Natural killer cell treated with Interleukin-12 subunit alpha and Interleukin-12 subunit beta and Interleukin-15 and Interleukin-18, amount 100 ng/mL, for 72 hours (primary cell): Measurements from ENCODE around the gene KANSL1. TPM values are rescaled to one million over a fixed set of nuclear protein-coding genes. Genes with fewer than 3 reads are reported as not detected.

Experiments used
- ATAC-seq, 2 donors: fragments of 150-1000 bp; cut with Tn5 transposase in 1 of 2; sonication (Bioruptor Pico), chemical (Tn5 transposase) in 1 of 2; 2 replicates each; pipeline ENCODE4 v1.10.0; 2021
- DNase-seq: peaks from one replicate; pipeline ENCODE4 v3.0.0; 2022; ENCODE audit warnings: low spot score
- H3K27ac Mint-ChIP-seq, 2 donors: 1 replicate in 1 of 2; 2 replicates in 1 of 2; pipeline ENCODE4 v1.8.0; 2022; ENCODE audit warnings: mixed read lengths in 2 of 2, mild to moderate bottlenecking in 1 of 2, moderate library complexity in 1 of 2
- H3K27me3 Mint-ChIP-seq, 2 donors: 1 replicate in 1 of 2; 2 replicates in 1 of 2; pipeline ENCODE4 v1.8.0; 2022; ENCODE audit warnings: mixed read lengths in 2 of 2
- H3K36me3 Mint-ChIP-seq: one replicate; pipeline ENCODE4 v1.8.0; 2022; ENCODE audit warnings: mixed read lengths
- H3K4me1 Mint-ChIP-seq, 2 donors: 1 replicate in 1 of 2; 2 replicates in 1 of 2; pipeline ENCODE4 v1.8.0; 2022; ENCODE audit warnings: low read depth in 2 of 2, mixed read lengths in 2 of 2, mild to moderate bottlenecking in 1 of 2
- H3K4me3 Mint-ChIP-seq: one replicate; pipeline ENCODE4 v1.8.0; 2022; ENCODE audit warnings: mixed read lengths
- H3K9me3 Mint-ChIP-seq: 2 replicates; pipeline ENCODE4 v1.8.0; 2022; ENCODE audit warnings: mixed read lengths
- total RNA-seq, 2 donors: library from RNA; stranded (reverse); gene quantifications; one replicate each; pipeline ENCODE4 v1.2.3, GENCODE V29; 2022

Gene KANSL1
- total RNA-seq, 2 donors from 2014 or later, result 127 to 161 TPM

- peak overlapping the region; percentile 24 to 61 for H3K27ac Mint-ChIP-seq
- no peaks in the 10 kb centered on the region for H3K27me3 Mint-ChIP-seq
- peaks cover 20 to 23% of the 10 kb centered on the region in 2 donors for H3K4me1 Mint-ChIP-seq
- H3K36me3 Mint-ChIP-seq, result no peaks in the 10 kb centered on the region
- H3K4me3 Mint-ChIP-seq, result no peak overlapping the region
- no peak for DNase-seq
- no peaks in the 10 kb centered on the region for H3K9me3 Mint-ChIP-seq
- no peak for ATAC-seq
Measured at GRCh38 chr17:46072998-46073397, 120.2 kb downstream of the KANSL1 start.

DNA sequence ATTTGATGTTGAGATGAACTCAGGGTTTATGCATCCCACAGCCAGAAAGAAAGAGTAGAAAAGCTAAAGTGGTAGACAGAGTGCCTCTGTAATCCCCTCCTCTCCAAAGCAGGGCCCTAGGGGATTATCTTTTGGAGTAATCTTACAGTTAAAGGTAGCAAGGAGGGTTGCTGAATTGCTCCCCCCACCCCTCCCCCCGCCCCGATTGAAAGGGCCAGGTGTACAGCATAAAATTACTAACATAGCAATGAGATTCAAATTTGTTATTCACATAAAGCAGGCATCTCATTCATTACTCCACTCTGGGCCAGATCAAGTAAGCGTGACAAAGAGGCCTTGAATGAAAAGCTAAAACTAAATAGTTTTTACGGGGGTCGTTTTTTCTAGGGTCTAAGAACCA lies 121.4 kb downstream of the KANSL1 start:
- H3K27me3 Mint-ChIP-seq, result no peaks in the 10 kb centered on the region
- DNase-seq (no peak), ATAC-seq (no peak)
- H3K9me3 Mint-ChIP-seq, result no peaks in the 10 kb centered on the region
- peaks cover 4% of the 10 kb centered on the region for H3K36me3 Mint-ChIP-seq
- H3K27ac Mint-ChIP-seq, result no peak overlapping the region
- H3K4me3 Mint-ChIP-seq, result no peak overlapping the region
- peaks cover 21 to 26% of the 10 kb centered on the region in 2 donors for H3K4me1 Mint-ChIP-seq

- Mint-ChIP-seq H3K4me1 (peaks cover 7 to 16% of the 10 kb centered on the region in 2 donors), H3K27me3 (no peaks in the 10 kb centered on the region), H3K36me3 (peaks cover 15% of the 10 kb centered on the region), H3K9me3 (no peaks in the 10 kb centered on the region), H3K4me3 (no peak overlapping the region), H3K27ac (peak overlapping the region; percentile 4 to 12)
- no peak for ATAC-seq
- no peak for DNase-seq
Measured at GRCh38 chr17:46064460-46064859, 128.8 kb downstream of the KANSL1 start.

- no peak overlapping the region for H3K4me3 Mint-ChIP-seq
- DNase-seq (no peak), ATAC-seq (no peak)
- no peak overlapping the region for H3K27ac Mint-ChIP-seq
- no peaks in the 10 kb centered on the region for H3K27me3 Mint-ChIP-seq
- H3K9me3 Mint-ChIP-seq, result no peaks in the 10 kb centered on the region
- peaks cover 15% of the 10 kb centered on the region for H3K36me3 Mint-ChIP-seq
- H3K4me1 Mint-ChIP-seq, result peaks cover 5 to 22% of the 10 kb centered on the region in 2 donors
Measured at GRCh38 chr17:46063241-46063640, 130.0 kb downstream of the KANSL1 start.

- no peaks in the 10 kb centered on the region for H3K9me3 Mint-ChIP-seq
- peak overlapping the region in 1 of 2 donors; percentile 56 for H3K27ac Mint-ChIP-seq
- H3K36me3 Mint-ChIP-seq, result peaks cover 7% of the 10 kb centered on the region
- no peak overlapping the region for H3K4me3 Mint-ChIP-seq
- no peak for DNase-seq
- no peak for ATAC-seq
- H3K27me3 Mint-ChIP-seq, result no peaks in the 10 kb centered on the region
- peaks cover 12 to 28% of the 10 kb centered on the region in 2 donors for H3K4me1 Mint-ChIP-seq
Measured at GRCh38 chr17:46061435-46061834, 131.8 kb downstream of the KANSL1 start.

GRCh38 chr17:46060461-46060860 lies 132.8 kb downstream of the KANSL1 start:
- no peaks in the 10 kb centered on the region for H3K9me3 Mint-ChIP-seq
- DNase-seq (no peak), ATAC-seq (no peak)
- no peaks in the 10 kb centered on the region for H3K27me3 Mint-ChIP-seq
- H3K36me3 Mint-ChIP-seq, result peaks cover 4% of the 10 kb centered on the region
- H3K4me3 Mint-ChIP-seq, result no peak overlapping the region
- H3K27ac Mint-ChIP-seq, result no peak overlapping the region
- H3K4me1 Mint-ChIP-seq, result peaks cover 13 to 29% of the 10 kb centered on the region in 2 donors

DNA sequence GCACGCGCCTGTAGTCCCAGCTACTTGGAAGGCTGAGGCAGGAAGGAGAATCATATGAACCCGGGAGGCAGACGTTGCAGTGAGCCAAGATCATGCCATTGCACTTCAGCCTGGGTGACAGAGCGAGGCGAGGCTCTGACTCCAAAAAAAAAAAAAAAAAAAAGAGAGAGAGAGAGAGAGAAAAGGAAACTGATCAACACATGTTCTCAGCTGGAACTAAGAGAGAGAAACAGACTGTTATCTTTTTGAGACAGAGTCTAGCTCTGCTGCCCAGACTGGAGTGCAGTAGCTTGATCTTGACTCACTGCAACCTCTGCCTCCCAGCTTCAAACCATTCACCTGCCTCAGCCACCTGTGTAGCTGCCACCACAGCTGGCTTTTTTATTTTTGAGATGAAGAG lies 133.7 kb downstream of the KANSL1 start:
- DNase-seq (no peak), ATAC-seq (no peak)
- Mint-ChIP-seq H3K4me3 (no peak overlapping the region), H3K27ac (peak overlapping the region in 1 of 2 donors; percentile 52), H3K9me3 (no peaks in the 10 kb centered on the region), H3K4me1 (peaks cover 14 to 29% of the 10 kb centered on the region in 2 donors), H3K27me3 (no peaks in the 10 kb centered on the region), H3K36me3 (peaks cover 4% of the 10 kb centered on the region)

- ATAC-seq (no peak), DNase-seq (no peak)
- no peaks in the 10 kb centered on the region for H3K9me3 Mint-ChIP-seq
- H3K27me3 Mint-ChIP-seq, result no peaks in the 10 kb centered on the region
- H3K4me3 Mint-ChIP-seq, result no peak overlapping the region
- H3K27ac Mint-ChIP-seq, result peak overlapping the region; percentile 52 to 63
- H3K4me1 Mint-ChIP-seq, result peaks cover 13 to 30% of the 10 kb centered on the region in 2 donors
- no peaks in the 10 kb centered on the region for H3K36me3 Mint-ChIP-seq
Measured at GRCh38 chr17:46057366-46057765, 135.9 kb downstream of the KANSL1 start.

- peak overlapping the region; percentile 61 to 63 for H3K27ac Mint-ChIP-seq
- peak; percentile 74 to 76 for ATAC-seq
- no peaks in the 10 kb centered on the region for H3K9me3 Mint-ChIP-seq
- peaks cover 17 to 32% of the 10 kb centered on the region in 2 donors for H3K4me1 Mint-ChIP-seq
- no peak for DNase-seq
- peaks cover 3% of the 10 kb centered on the region for H3K36me3 Mint-ChIP-seq
- no peak overlapping the region for H3K4me3 Mint-ChIP-seq
- H3K27me3 Mint-ChIP-seq, result no peaks in the 10 kb centered on the region
Measured at GRCh38 chr17:46056800-46057304, 136.4 kb downstream of the KANSL1 start.

DNA sequence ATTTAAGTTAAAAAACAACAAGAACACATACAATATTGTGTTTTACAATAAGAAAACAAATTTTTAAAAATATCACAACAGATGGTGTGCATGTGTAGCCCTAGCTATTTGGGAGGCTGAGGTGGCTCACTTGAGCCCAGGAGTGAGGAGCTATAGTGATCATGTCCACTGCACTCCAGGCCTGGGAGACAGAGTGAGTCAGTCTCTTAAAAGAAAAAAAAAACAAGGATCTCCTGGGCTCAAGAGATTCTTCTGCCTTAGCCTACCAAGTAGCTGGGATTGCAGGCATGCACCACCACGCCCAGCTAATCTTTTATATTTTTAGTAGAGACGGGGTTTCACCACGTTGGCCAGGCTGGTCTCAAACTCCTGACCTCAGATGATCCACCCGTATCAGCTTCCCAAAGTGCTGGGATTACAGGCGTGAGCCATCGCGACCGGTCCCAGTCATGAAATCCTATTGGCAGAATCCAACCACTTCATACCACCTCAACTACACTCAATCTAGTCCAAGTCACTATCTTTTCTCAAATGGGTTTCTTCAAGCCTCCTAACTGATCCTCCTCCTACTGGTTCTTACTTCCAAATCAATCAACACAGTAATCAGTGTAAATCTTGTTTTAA lies 139.2 kb downstream of the KANSL1 start:
- Mint-ChIP-seq H3K36me3 (peaks cover 6% of the 10 kb centered on the region), H3K27ac (no peak overlapping the region), H3K4me3 (no peak overlapping the region), H3K27me3 (no peaks in the 10 kb centered on the region), H3K4me1 (peaks cover 21 to 36% of the 10 kb centered on the region in 2 donors), H3K9me3 (no peaks in the 10 kb centered on the region)
- ATAC-seq (no peak), DNase-seq (no peak)

GRCh38 chr17:46049656-46050055 lies 143.6 kb downstream of the KANSL1 start:
- peak overlapping the region in 1 of 2 donors; percentile 50 for H3K27ac Mint-ChIP-seq

GRCh38 chr17:46047856-46048255 lies 145.4 kb downstream of the KANSL1 start:
- no peaks in the 10 kb centered on the region for H3K9me3 Mint-ChIP-seq
- no peaks in the 10 kb centered on the region for H3K27me3 Mint-ChIP-seq
- peaks cover 30% of the 10 kb centered on the region for H3K36me3 Mint-ChIP-seq
- no peak overlapping the region for H3K4me3 Mint-ChIP-seq
- ATAC-seq, result no peak
- DNase-seq, result no peak
- H3K4me1 Mint-ChIP-seq, result peaks cover 26 to 33% of the 10 kb centered on the region in 2 donors
- peak overlapping the region in 1 of 2 donors; percentile 23 for H3K27ac Mint-ChIP-seq

More at GRCh38 chr17:46049656-46050055, 143.6 kb downstream of the KANSL1 start:
- Mint-ChIP-seq H3K4me1 (peaks cover 26 to 27% of the 10 kb centered on the region in 2 donors), H3K27me3 (no peaks in the 10 kb centered on the region), H3K9me3 (no peaks in the 10 kb centered on the region), H3K4me3 (no peak overlapping the region), H3K36me3 (peaks cover 17% of the 10 kb centered on the region)
- ATAC-seq, result no peak
- no peak for DNase-seq

DNA sequence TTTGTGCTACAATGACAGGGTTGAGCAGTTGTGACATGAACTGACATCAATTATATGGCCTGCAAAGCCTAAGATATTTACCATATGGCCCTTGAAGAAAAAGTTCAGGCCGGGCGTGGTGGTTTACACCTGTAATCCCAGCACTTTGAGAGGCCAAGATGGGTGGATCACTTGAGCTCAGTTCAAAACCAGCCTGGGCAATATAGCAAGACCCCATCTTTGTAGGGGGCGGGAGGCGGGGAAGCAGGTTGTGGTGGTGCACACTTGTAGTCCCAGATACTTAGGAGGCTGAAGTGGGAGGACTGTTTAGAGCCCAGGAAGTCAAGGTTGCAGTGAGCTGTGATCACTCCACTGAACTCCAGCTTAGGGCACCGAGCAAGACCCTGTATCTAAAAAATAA lies 145.8 kb downstream of the KANSL1 start:
- Mint-ChIP-seq H3K27me3 (no peaks in the 10 kb centered on the region), H3K4me1 (peaks cover 26 to 33% of the 10 kb centered on the region in 2 donors), H3K27ac (peak overlapping the region in 1 of 2 donors; percentile 25), H3K36me3 (peaks cover 30% of the 10 kb centered on the region), H3K9me3 (no peaks in the 10 kb centered on the region), H3K4me3 (no peak overlapping the region)
- no peak for ATAC-seq
- DNase-seq, result no peak

DNA sequence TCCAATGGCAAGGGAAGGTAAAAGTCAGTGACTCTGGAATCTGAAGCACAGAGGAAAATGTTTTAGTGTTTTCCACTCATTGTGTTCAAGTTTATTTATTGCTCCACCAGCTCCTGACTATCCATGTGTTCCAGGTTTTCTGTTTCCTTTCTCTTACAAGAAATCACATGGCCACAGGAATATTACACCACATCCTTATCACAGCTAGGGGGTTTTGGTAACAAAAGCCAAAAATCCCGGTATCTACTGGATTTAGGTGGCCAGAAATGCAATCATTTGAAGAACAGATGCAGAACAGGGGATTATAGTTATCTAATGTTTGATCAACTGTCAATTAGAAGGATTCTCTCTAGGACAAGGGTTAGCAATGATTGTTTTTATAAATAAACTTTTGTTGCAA lies 146.3 kb downstream of the KANSL1 start:
- no peak overlapping the region for H3K4me3 Mint-ChIP-seq
- DNase-seq (no peak), ATAC-seq (no peak)
- H3K4me1 Mint-ChIP-seq, result peaks cover 22 to 30% of the 10 kb centered on the region in 2 donors
- H3K9me3 Mint-ChIP-seq, result no peaks in the 10 kb centered on the region
- H3K36me3 Mint-ChIP-seq, result peaks cover 28% of the 10 kb centered on the region
- no peaks in the 10 kb centered on the region for H3K27me3 Mint-ChIP-seq
- peak overlapping the region in 1 of 2 donors; percentile 25 for H3K27ac Mint-ChIP-seq
